Measurements from ENCODE around the gene KDSR.

KDSR gene

DNA sequence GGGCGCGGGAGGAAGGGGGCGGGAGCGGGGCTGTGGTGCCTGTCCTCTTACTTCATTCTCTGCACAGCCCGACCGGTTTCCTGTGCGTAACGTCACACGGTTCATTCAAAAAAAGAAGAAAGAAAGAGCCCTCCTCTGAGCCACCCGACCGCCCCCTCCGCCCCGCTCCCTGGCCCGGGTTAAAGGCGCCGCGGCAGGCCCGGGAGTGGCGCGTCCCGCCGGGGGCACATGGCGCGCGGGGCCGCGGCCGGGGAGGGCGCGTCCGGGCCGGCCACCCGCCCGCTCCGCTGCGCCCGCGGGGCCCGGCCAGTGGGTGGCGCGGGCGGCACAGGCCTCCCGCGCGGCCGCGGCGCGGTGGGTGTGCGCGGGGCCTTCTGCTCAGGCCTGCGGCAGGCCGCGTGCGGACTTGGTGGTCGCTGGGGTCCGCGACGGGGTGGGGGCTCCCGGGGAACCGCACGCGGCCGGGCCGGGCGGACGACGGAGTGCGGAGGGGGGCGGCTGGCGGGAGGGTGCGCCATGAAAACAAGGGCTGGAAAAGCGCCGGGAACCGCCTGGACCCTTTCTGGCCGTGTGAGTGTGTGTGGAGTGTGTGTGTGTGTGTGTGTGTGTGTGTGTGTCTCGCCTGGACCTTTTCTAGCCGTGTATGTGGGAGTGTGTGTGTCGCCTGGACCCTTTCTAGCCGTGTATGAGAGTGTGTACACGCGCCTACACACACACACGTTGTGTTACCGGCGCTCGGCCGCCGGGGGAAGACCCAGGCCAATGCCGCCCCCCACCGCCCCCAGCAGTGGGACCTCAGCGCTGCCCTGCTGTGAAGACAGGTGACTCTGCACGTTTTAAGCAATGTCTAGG is 46.7 kb downstream of the KDSR start:
- DNase-seq, result peak; percentile 34

DNA sequence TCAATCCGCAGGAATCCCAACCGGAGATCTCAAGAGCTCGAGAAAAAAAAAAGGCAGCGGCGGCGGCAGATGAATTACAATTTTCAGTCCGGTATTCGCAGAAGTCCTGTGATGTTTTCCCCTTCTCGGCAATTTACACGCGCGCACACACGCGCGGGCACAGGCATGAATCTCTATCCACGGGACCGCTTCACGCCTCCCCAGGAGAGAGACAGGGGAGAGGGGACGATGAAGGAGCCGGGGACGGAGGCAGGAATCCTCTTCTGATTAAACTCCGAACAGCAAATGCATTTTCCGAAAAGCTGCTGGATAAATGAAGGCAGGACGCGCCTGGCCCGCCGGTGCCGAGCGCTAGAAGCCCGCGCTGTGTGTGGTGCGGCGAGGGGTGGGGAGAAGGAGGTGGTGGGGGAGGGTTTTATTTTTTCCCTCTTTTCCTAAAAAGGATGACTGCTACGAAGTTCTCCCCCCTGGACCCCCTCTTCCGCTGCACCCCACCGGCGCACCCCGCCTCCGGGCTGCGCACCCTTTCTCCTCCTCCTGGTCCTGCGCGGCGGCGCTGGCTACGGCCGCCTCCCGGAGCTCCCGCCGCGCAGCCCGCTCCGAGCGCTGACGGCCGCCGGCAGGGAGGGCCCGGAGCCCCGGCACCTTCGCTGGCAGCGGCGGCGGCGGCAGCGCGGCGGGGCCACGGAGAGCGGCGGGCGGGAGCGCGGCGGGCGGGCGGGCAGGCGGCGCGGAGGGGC is 47.5 kb downstream of the KDSR start, which contains the start of gene BCL2:
Gene BCL2 (minus strand): TSS at position 387 of the 740 bp plus-strand sequence.
- DNase-seq, result no peak

DNA sequence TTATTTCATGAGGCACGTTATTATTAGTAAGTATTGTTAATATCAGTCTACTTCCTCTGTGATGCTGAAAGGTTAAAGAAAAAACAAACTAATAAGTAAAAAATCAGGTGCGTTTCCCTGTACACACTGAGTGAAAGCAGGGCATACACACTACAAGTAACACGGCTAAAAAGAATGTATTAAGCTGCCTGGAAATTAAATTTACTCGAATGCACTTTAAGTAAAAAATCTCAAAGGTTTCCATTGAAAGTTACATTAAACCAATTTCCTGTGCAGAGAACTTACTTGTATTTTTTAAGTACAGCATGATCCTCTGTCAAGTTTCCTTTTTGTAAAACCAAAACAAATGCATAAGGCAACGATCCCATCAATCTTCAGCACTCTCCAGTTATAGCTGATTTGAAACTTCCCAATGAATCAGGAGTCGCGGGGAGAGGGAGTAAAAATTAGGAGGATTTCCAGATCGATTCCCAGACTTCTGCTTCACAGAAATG is 48.1 kb downstream of the KDSR start:
- DNase-seq, result no peak

GRCh38 chr18:63317982-63318888 is 48.8 kb downstream of the KDSR start:
- peak; percentile 82 for DNase-seq

- no peak for DNase-seq
Observed at GRCh38 chr18:63317556-63317946, 49.5 kb downstream of the KDSR start.

DNA sequence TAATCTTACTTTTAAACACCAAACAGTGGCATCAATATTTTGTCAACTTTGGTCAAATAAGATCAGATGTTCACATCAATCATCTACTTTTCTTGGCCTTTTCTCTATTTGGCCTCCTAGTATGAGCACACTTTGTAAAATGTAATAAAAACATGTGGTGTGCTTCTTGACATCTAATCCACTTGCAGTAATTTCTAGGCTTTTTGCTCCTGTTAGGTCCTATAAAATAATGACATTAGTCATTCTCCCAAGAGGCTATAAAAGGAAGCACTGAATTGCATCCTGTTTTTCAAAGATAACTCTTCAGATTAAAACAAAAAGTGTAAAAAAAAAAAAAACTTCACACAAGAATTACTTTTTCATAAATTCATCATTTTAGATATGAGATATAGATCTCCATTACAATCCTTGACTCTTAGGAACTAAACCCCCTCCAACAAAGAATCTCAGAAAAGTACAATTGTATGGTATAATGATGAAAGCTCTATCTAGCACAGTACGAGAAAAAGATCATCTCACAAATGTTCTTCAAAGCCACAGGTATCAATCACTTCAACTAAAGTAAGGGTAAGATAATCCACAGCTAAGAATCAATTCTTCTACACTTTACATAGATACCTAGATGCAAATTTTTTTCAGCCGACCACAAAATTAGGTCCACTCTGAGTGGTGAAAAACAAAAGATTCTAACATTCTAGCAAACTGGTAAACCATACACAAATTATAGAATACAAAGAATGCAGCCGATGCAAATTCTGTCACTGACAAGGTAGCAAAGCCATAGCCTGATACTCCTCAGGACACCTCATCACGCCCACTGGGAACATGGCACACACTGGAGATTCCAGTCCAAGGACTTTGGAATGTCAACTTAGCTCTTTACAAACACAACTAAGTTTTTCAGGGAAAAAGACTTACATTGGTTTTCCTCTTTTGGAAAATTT is 50.1 kb downstream of the KDSR start:
- no peak for DNase-seq

DNA sequence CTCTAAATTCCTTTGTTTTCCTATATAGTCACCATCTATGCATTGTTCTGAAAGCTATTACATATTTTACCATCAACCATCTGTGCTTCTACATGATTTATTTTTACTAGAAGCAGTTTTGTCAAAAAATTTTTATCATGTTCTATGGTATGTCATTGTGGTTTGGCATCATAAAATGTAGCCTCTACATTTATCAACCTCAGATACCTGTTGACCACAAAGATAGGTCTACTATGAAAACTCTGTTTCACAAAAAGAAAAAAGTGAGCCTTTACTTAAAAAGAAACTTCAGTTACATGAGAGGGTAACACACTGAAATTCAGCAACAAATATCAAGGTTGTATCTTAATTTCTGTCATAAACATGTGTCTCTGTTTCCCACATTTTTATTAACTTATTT is 51.1 kb downstream of the KDSR start:
- DNase-seq, result no peak

- DNase-seq, result no peak
Observed at GRCh38 chr18:63315131-63315662, 51.8 kb downstream of the KDSR start.

DNA sequence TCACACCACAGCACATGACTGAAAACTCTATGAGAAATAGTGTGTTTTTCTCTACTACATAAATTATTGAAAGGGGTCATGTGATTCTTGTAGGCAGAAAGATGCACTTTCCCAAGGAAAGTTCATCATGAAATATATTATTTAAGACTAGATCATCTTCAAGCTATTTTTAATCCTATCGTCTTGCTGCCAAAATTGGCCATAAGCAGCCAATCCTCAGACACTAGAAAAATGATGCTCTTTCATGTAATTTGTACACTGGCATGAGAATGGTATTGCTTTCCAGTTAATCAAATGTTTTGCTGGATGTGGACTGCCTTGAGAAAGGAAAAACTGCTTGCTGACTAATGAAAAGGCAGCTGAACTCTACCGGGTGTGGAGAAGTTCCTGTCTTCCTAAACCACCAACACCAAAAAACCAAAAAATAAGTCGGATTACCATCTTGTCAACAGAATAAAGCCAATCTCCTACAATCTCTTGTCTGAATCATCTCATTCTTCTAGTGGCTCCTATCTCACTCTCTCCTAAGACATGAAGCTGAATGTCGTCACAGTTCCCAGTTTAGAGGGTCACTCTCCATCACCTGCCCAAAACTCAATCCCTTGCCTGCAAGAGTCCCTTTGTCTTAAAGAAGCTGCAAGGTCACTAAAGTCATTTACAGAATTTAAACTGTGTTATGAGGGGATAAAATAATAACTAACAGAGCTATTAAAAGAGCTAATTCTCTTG is 52.8 kb downstream of the KDSR start:
- DNase-seq, result no peak

DNA sequence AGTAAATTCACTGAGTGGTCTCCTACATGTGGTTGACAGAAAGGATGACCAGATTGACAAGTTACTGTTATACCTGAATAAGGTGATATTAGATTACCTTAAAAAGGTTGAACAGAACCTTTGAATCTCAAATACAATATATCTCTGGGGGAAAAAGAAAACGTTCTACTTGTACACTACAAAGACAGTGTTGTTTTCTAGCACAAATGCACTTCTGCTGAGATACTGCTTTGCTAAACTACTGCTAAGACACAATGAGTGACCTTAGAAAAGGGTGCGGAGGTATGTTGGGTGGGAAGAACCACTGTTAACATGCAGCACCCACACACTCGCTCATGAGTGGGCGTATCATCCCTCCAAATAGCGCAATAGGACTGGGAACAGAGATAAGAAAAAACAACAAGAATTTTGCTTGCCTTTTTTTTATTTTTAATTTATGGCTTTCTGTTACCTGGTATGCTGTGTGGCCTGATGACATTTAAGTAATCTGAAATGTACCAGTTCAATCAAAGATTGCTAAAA is 53.5 kb downstream of the KDSR start:
- DNase-seq, result no peak

- DNase-seq, result no peak
Observed at GRCh38 chr18:63312737-63313395, 54.1 kb downstream of the KDSR start.

GRCh38 chr18:63312019-63312409 is 55.0 kb downstream of the KDSR start:
- DNase-seq, result no peak

DNA sequence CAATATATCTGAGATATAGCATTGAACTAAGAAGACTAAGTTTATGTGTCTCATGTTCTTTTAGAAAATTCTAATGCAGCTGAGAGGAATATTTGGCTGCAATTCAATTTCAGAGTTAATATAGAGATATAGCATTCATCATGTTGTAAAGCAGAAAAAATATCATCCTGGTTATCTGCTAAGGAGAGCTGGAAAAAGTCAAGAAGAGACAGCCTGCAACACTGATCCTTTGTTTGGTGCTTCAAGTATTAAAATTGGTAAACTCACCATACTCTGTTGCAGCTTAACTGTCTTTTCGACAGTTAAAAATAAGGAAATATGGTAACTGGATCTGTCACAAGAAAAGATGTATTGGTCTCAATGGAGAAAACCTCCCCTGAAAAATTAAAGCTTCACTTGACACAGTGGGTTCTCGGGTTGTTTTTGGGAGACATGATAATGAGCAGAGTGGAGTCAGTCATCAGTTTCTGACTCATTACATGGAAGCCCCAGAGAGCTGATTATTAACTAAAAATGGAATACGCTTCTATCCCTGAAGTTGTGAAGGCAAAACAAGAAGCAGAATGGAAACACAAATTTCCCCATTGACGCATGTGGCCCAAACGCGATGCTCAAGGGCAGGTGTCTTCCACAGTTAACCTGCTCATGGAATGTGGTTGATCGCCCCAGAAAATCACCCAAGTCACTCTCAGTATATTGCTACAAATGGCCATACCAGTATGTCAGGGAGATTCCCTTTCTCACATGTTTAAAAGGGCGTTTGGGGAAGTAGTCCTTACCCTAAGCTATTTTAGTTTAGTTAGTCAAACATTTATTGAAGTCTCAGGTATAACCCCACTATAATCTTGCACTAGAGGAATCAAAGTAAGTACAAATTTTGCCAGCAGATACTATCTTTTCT is 55.6 kb downstream of the KDSR start:
- DNase-seq, result no peak

GRCh38 chr18:63309422-63309821 is 57.6 kb downstream of the KDSR start:
- DNase-seq, result no peak

DNA sequence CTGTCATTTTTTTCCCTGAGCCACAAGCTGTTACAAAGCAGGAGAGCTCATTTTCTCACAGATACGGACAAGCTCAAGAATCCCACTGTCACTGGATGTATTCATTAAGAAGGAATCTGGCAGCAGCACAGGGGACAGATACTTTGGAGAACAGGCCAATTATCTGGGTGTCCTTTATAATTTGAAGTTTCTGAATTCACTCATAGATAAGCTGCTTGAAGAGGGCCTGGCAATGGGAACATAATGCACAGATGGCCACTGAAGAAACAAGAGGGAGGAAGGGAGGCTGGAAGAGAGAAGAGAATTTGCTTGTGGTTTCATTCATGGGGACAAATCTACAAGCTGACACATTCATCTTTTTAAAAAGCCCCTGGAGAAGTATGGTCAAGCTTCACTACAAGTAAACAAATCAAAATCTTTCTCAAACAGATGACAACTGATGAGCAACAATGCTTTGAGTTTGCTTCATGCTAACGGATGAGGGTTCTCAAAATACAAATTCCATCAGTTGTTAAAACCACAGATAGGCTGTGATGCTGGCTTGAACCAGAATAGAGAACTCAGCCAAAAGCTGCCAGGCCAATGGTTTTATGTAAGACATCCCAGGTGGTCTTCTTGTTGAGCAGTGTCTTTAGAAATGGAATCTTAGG is 59.3 kb downstream of the KDSR start:
- no peak for DNase-seq

GRCh38 chr18:63306819-63307550 is 60.0 kb downstream of the KDSR start:
- no peak for DNase-seq

DNA sequence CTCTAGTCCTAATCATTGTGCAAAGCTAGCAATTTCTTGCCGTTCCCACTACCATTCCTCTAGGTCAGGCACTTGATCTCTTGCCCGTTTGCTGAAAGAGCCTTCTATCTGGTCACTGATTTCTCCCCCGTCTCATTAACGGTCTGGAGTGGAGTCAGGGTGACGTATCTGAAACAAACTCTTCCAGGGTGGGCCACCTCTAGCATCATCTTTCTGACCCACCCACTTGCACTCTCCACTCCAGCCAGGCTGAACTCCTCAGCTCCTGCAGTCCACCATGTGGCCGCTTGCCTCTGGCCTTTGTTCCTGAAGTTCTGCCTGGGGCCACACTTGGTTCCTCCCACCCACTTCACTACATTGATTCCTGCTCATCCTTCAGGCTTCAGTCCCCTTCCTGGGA is 60.8 kb downstream of the KDSR start:
- DNase-seq, result no peak

DNA sequence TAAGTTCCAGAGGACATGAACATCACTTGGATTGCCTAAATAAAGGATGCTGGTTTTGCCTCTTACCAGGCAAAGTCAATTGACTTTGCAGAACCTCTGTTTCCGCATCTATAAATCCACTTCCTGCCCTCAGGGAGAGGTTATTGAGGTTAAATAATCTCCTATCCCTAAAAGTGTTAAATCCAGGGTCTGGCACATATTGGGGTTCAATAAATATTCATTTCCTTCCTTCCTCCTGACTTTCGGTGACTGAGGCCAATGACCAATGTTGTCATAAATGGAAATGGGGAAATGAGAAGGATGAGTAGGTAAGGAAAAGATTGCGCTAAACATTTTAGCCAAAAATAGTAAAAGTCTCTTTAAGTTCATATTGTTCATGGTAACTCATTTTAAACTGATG is 63.5 kb downstream of the KDSR start:
- no peak for DNase-seq
